ENCODE results near the gene GMDS.
A peak's percentile ranks its signal among the peaks of the same experiment; 100 is the strongest.

The GMDS gene

DNA sequence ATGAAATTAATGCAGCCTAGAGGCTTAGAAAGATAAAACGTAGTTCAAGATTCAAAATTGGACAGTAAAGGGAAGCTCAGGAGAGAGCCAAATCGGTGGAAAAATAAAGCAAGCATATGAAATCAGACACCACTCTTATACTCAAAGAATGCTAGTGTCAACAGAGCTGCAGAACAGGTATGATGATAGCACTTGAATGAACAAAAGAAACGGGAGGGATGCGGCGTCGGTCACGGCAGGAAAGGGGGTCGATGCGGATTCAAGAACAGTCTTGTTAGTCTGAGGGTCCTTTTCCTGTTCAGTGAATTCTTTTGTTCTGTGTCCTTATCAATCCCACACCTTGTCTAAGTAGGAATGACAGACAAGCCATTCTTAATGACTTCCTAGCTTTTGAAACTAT lies 521.3 kb downstream of the GMDS start:
- H3K4me3 ChIP-seq (ENCODE audit: low read depth, low read length), result no peak overlapping the region
- H3K27me3 ChIP-seq, result no peaks in the 10 kb centered on the region
- no peaks in the 10 kb centered on the region for H3K36me3 ChIP-seq
- TF ChIP-seq CTCF (IDR thresholded peaks at IDR 0.05; ENCODE audit: low read depth, low read length), result no peak
- H3K9me3 ChIP-seq, result no peaks in the 10 kb centered on the region
- DNase-seq, result no peak
- peaks cover 16% of the 10 kb centered on the region for H3K4me1 ChIP-seq

DNA sequence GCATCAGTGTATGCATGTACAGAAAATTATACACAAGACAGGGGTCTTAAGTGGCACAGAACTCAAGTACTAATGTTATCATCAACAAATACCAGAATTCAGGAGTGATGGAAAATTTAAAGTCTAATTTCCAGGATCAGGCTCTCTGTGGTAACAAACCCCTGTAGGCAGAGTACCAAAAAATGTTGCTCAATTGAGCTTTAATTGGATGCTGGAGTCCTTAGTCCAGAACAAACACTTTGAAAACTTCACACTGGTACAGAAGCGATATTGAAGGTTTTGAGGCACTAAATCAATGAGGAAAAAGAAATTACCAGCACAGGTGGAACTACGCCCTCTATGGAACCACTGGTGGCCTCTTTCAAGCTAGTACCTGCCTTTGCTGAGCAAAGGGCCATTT lies 522.6 kb downstream of the GMDS start:
- H3K36me3 ChIP-seq, result no peaks in the 10 kb centered on the region
- peaks cover 16% of the 10 kb centered on the region for H3K4me1 ChIP-seq
- no peaks in the 10 kb centered on the region for H3K27me3 ChIP-seq
- no peak for TF ChIP-seq CTCF (IDR thresholded peaks at IDR 0.05; ENCODE audit: low read depth, low read length)
- H3K9me3 ChIP-seq, result no peaks in the 10 kb centered on the region
- no peak for DNase-seq
- no peak overlapping the region for H3K4me3 ChIP-seq (ENCODE audit: low read depth, low read length)

DNA sequence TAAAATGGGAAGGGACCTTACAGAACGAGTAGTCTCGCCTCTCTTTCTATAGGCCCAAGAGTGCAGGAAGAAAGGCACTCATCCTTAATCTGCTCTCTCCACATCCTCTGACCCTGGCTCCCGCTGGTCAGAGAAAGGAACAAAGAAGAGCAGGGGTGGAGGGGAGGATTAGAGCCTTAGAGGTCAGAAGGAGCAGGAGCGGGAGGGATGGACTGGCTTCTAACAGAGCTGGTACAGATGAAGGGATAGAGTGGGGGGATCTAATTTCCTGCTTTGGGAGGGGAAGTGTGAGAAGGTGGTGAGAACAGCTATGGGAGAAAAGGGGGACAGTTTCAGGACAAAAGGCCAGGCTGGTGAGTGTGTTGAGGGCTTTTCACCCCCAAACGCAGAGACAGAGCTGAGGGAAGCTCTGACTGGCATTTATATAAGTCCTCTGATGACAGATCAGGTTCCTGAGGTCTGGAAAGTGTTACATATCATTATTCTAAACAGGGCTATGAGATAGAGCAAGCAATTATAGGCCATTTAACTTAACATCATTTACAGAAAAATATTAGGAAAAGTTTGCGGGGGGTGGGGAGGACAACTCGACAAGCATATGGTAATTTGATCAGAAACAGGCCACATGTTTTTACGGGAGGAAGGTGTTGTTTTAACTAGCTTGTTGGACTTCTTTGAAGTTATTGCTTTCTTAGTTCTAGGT lies 524.6 kb downstream of the GMDS start:
- Histone ChIP-seq H3K4me3 (ENCODE audit: low read depth, low read length) (no peak overlapping the region), H3K27me3 (no peaks in the 10 kb centered on the region), H3K9me3 (no peaks in the 10 kb centered on the region), H3K36me3 (no peaks in the 10 kb centered on the region), H3K4me1 (peaks cover 18% of the 10 kb centered on the region)
- peak; percentile 51 for DNase-seq
- no peak for TF ChIP-seq CTCF (IDR thresholded peaks at IDR 0.05; ENCODE audit: low read depth, low read length)

GRCh38 chr6:1719922-1720321 lies 525.5 kb downstream of the GMDS start:
- Histone ChIP-seq H3K4me1 (peaks cover 18% of the 10 kb centered on the region), H3K36me3 (no peaks in the 10 kb centered on the region), H3K9me3 (no peaks in the 10 kb centered on the region), H3K27me3 (no peaks in the 10 kb centered on the region), H3K4me3 (ENCODE audit: low read depth, low read length) (no peak overlapping the region)
- DNase-seq, result no peak
- TF ChIP-seq CTCF (IDR thresholded peaks at IDR 0.05; ENCODE audit: low read depth, low read length), result no peak

GRCh38 chr6:1716868-1717267 lies 528.5 kb downstream of the GMDS start:
- no peaks in the 10 kb centered on the region for H3K27me3 ChIP-seq
- H3K4me1 ChIP-seq, result peaks cover 18% of the 10 kb centered on the region
- H3K36me3 ChIP-seq, result no peaks in the 10 kb centered on the region
- H3K4me3 ChIP-seq (ENCODE audit: low read depth, low read length), result no peak overlapping the region
- H3K9me3 ChIP-seq, result no peaks in the 10 kb centered on the region
- TF ChIP-seq CTCF (IDR thresholded peaks at IDR 0.05; ENCODE audit: low read depth, low read length), result no peak
- DNase-seq, result no peak

- Histone ChIP-seq H3K27me3 (no peaks in the 10 kb centered on the region), H3K9me3 (no peaks in the 10 kb centered on the region), H3K36me3 (no peaks in the 10 kb centered on the region), H3K4me1 (peaks cover 15% of the 10 kb centered on the region), H3K4me3 (ENCODE audit: low read depth, low read length) (no peak overlapping the region)
- no peak for TF ChIP-seq CTCF (IDR thresholded peaks at IDR 0.05; ENCODE audit: low read depth, low read length)
- DNase-seq, result no peak
These were observed 529.0 kb downstream of the GMDS start for GRCh38 chr6:1716396-1716795.
